Measurements from ENCODE around the gene MKLN1.

- TF ChIP-seq JUN (IDR thresholded peaks at IDR 0.05) (no peak), EP300 (IDR thresholded peaks at IDR 0.05) (no peak), POLR2A (IDR thresholded peaks at IDR 0.05; ENCODE audit: low read length) (no peak), MAX (IDR thresholded peaks at IDR 0.05) (no peak), FOXS1 (CRISPR knock-in tag; IDR thresholded peaks at IDR 0.05) (no peak), BHLHE40 (IDR thresholded peaks at IDR 0.05; ENCODE audit: low read depth, low read length) (no peak), PHF8 (IDR thresholded peaks at IDR 0.05; ENCODE audit: borderline replicate concordance, low read depth) (no peak), MAFK (IDR thresholded peaks at IDR 0.05; ENCODE audit: partially characterized antibody) (no peak), HOXB13 (CRISPR knock-in tag; IDR thresholded peaks at IDR 0.05; ENCODE audit: low read depth) (no peak), FOSL2 (IDR thresholded peaks at IDR 0.05) (no peak), FOSL2 (CRISPR knock-in tag; IDR thresholded peaks at IDR 0.05) (no peak)
- TF ChIP-seq, protein P1, sequence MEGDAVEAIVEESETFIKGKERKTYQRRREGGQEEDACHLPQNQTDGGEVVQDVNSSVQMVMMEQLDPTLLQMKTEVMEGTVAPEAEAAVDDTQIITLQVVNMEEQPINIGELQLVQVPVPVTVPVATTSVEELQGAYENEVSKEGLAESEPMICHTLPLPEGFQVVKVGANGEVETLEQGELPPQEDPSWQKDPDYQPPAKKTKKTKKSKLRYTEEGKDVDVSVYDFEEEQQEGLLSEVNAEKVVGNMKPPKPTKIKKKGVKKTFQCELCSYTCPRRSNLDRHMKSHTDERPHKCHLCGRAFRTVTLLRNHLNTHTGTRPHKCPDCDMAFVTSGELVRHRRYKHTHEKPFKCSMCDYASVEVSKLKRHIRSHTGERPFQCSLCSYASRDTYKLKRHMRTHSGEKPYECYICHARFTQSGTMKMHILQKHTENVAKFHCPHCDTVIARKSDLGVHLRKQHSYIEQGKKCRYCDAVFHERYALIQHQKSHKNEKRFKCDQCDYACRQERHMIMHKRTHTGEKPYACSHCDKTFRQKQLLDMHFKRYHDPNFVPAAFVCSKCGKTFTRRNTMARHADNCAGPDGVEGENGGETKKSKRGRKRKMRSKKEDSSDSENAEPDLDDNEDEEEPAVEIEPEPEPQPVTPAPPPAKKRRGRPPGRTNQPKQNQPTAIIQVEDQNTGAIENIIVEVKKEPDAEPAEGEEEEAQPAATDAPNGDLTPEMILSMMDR (IDR thresholded peaks at IDR 0.05): no peak
Observed at GRCh38 chr7:131305152-131305551, 22.5 kb upstream of the MKLN1 start.
